C4-2B (cell line): ENCODE results near the gene CYP2D6.

Experiments
- ZFX ChIP-seq: fragments of 450-650 bp; IDR thresholded peaks from 2 replicates; pipeline ENCODE4 v1.6.1; 2017
- TF ChIP-seq, protein P1 (sequence below): fragments of 450-650 bp; conservative IDR thresholded peaks from 2 replicates; pipeline ENCODE4 v1.5.1; 2017; ENCODE audit warnings: mild to moderate bottlenecking

DNA sequence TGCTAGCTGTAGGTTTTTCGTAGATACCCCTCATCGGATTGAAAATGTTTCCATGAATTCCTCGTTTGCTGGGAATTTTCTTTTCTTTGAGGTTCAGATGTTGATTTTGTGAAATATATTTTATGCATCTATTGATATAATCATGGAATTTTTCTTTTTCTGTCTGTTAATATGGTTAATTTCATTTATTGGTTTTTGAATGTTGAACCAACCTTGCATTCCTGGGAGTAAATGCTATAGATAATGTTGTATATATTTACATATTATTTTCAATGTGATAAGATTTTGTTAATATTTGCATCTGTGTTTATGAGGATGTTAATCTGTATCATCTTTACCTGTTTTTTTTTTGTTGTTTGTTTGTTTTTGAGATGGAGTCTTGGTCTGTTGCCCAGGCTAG, 29.4 kb downstream of the CYP2D6 start:
- TF ChIP-seq, protein P1, sequence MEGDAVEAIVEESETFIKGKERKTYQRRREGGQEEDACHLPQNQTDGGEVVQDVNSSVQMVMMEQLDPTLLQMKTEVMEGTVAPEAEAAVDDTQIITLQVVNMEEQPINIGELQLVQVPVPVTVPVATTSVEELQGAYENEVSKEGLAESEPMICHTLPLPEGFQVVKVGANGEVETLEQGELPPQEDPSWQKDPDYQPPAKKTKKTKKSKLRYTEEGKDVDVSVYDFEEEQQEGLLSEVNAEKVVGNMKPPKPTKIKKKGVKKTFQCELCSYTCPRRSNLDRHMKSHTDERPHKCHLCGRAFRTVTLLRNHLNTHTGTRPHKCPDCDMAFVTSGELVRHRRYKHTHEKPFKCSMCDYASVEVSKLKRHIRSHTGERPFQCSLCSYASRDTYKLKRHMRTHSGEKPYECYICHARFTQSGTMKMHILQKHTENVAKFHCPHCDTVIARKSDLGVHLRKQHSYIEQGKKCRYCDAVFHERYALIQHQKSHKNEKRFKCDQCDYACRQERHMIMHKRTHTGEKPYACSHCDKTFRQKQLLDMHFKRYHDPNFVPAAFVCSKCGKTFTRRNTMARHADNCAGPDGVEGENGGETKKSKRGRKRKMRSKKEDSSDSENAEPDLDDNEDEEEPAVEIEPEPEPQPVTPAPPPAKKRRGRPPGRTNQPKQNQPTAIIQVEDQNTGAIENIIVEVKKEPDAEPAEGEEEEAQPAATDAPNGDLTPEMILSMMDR, result no peak
- no peak for TF ChIP-seq ZFX
